HG03139 (cell line): Measurements from ENCODE around the gene RNASET2.
"Not testable (repeated sequence)": the region's sequence is repeated elsewhere in the genome, so short reads cannot be mapped to it uniquely, and the experiment has no call there.

Source experiments
- ATAC-seq: cut with Tn5 transposase; IDR thresholded peaks from one replicate; pipeline ENCODE4 v1.9.1; 2021; ENCODE audit not compliant: unreplicated experiment

The RNASET2 gene

DNA sequence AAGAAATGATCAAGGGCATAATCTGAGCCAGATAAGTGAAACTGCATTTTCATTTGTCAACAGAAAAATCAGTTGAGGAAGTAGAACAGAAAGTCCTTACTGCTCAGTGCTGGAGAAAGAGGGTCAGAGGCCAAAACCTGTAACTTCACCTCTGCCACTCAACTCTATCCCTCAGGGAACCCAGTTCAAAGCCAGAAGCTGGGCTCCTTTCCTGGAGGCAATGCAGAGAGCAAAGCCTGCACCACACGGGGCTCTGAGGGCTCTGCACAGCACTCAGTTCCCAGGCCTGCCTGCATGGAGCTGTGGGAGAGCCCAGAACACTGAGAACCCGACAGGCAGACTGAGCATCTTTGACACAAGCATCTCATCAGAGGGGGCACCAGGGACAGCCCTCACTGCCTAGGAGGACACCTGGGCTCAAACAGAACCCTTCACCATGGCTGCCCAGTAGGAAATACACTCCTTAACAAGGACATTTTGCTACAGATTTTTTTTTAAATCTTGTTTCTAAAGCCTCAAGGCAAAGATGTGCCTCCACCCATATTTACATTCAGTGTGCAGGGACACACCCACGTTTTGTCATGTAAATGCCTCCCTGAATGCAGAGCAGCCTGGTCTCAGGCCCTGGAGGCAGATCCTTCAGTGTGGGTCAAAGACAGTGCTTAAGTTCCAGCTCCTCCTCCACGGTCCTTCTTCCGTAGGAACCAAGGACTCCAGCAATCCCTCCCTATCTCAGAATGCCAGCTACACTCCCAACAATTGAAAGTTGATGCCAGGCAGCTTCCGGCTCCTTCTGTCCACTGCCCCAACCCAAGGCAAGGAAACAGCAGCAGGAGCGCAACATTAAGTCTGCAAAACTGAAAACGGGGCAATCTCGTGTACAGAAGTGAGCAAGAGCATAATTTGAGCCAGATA lies 6.6 kb downstream of the RNASET2 start:
- ATAC-seq = no peak

DNA sequence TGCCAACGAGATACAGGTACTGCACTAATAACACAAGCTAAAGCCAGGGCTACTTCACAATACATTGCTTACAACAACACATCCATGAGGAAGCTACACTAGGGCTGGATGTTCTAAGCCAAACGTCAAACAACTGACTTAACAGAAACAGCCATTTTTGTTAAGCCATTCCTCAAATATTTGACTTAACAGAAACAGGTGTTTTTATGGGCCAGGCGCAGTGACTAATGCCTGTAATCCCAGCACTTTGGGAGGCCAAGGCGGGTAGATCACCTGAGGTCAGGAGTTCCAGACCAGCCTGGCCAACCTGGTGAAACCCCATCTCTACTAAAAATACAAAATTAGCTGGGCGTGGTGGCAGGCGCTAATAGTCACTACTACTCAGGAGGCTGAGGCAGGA lies 7.6 kb downstream of the RNASET2 start:
- ATAC-seq = not testable (repeated sequence)

GRCh38 chr6:166947251-166947650 lies 9.1 kb downstream of the RNASET2 start:
- ATAC-seq = no peak

- ATAC-seq = no peak
Observed at GRCh38 chr6:166946125-166946524, 10.2 kb downstream of the RNASET2 start.

GRCh38 chr6:166944666-166945256 lies 11.6 kb downstream of the RNASET2 start:
- ATAC-seq = no peak

DNA sequence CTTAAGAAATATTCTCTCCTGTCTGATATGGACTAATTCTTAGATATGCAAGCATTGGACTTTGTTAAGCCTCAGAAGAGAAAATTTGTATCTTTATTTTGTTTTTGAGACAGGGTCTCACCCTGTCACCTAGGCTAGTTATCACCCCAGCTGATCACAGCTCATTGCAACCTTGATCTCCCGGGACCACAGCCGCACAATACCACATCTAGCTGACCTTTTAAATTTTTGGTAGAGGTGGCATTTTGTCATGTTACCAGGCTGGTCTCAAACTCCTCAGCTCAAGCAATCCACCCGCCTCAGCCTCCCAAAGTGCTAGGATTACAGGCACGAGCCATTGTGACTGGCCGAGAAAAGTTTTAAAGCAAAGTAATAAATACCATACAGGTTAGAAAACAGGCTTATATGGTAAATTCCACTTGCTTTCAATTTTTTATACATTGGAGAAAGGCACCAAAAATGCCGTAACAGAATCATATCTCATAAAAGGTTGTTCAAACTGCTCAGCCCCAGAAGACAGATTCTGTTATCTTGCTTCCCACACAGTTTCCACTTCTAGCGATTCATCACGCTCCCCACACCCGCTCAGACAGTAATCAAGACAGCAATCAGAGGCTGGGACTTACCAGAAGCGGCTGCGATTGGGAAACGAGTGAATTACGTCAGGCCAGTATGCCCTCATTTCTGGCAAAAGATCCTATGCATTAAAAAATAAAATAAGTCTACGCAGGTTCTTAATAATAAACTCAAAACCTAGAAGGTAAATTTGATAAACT lies 13.8 kb downstream of the RNASET2 start:
- no peak for ATAC-seq

DNA sequence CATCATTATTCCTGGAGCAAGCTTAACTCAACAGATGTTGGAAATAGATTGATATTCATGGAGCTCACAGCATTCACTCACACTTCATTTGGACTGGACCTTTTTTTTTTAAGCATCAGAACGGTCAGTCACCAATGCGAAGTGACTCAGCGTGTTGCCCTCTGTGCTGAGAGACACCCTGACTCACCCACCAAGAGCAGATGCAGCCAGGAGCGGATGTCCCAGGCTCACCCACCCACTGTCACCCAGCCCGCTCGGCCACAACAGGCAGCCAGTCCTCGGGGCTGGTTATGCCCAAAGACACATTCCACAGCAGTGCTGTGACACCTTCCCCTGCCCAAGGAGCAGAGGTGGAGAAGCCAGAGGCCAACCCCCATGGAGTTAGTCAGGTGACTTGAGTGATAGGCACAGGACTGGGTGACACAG lies 15.7 kb downstream of the RNASET2 start:
- ATAC-seq = no peak

DNA sequence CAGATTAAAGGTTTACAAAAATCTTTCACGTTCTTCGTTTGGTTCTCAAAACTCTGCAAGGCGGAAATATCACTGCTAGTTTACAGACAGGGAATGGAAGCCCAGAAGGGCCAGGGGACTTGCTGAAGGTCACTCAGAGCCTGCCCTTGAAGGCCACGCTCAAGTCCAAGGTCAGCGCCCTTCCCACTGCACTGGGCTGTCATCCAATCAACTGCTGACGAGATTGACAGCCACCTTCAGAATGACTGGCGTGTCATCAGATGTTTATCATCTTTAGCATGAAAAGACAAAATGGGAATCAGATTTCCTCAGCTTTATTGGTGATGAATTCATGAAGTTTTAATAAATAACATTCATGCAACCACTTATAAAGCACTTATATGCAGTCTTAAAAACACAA lies 16.5 kb downstream of the RNASET2 start:
- no peak for ATAC-seq

- ATAC-seq = no peak
Observed at GRCh38 chr6:166939345-166939744, 17.0 kb downstream of the RNASET2 start.

DNA sequence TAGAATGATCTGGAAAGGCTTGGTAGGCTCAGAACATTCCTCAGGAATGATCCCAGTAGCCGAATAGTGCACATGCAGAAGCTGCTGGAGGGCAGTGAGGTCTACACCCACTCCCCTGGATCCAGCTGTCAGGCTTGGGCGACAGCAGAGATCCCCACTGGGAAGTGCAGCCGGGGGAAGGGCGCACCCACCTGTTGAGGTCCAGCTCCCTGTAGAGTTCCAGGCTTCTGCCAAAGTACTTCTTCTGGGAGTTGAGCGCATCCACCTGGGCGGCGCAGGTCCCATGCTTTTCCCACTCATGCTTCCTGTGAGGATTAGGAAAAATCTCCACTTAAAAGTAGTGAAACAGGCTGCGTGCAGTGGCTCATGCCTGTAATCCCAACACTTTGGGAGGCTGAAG lies 17.6 kb downstream of the RNASET2 start:
- ATAC-seq = no peak

GRCh38 chr6:166938150-166938549 lies 18.2 kb downstream of the RNASET2 start:
- ATAC-seq = no peak

GRCh38 chr6:166937746-166938145 lies 18.6 kb downstream of the RNASET2 start:
- no peak for ATAC-seq

DNA sequence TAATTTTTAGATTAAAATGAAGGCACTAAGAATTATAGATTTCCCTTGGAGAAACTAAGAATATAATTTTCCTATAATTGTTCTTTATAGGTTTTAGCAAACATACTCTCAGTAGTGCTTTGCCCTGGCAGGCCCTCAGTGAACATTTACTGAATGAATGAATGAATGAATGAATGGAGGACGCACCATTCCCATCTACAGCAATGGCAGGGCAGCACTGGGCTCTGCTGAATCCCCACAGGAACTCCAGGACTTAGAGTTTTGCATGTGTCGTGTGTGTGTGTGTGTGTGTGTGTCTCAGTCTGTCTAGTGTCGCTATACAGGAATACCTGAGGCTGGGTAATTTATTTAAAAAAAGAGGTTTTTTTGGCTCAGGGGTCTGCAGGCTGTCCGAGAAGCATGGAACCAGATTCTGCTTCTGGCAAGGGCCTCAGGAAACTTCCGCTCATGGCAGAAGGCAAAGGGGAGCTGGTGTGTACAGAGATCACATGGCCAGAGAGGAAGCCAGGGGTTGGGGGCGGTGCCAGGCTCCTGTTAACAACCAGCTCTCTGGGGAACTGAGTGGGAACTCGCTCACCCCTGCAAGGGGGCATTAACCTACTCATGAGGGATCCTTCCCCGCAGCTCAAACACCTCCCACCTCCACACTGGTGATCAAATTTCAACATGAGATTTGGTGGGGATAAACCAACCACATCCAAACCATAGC lies 20.1 kb downstream of the RNASET2 start:
- ATAC-seq = no peak

GRCh38 chr6:166935353-166935752 lies 21.0 kb downstream of the RNASET2 start:
- ATAC-seq = no peak

GRCh38 chr6:166934174-166934573 lies 22.2 kb downstream of the RNASET2 start:
- ATAC-seq = no peak

DNA sequence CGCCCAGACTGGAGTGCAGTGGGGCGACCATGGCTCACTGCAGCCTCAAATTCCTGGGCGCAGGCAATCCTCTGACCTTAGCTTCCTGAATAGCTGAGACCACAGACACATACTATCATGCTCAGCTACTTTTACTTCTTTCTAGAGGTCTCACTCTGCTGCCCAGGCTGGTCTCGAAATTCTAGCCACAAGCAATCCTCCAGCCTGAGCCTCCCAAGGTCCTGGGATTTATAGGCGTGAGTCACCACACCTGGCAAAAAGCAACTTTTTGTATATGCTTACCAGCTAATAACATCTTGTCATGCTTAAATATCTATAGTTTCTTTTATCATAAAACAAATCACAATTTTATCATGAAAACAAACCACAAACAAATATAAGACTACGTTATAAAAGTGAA lies 23.0 kb downstream of the RNASET2 start:
- ATAC-seq = no peak

- ATAC-seq = no peak
Observed at GRCh38 chr6:166932616-166933015, 23.7 kb downstream of the RNASET2 start.

GRCh38 chr6:166932116-166932515 lies 24.2 kb downstream of the RNASET2 start:
- ATAC-seq = no peak

DNA sequence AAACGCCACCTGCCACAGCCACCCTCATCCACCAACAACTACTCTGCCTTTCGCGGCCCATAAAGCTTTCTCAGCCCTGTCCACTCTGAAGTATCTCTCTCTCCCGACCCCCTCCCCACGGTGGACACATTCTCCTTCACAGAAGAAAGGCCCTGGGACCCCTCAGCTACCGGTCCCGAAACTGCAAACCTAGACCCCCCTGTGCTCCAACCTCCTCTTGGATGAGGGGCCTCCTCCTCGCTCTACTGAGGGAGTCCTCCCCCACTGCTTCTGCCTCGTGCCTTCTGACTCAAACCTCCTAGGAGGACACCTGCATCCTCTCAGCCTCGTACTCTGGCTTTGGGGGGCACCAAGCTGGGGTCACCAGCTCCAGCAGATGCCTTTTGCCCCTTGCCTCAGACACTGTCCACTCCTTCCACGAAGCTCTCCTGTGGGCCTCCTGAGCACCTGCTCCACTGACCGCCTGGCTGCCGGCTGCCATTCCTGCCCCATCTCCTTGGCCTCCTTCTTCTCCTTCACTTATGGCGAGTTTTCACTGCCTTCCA lies 24.9 kb downstream of the RNASET2 start:
- no peak for ATAC-seq

DNA sequence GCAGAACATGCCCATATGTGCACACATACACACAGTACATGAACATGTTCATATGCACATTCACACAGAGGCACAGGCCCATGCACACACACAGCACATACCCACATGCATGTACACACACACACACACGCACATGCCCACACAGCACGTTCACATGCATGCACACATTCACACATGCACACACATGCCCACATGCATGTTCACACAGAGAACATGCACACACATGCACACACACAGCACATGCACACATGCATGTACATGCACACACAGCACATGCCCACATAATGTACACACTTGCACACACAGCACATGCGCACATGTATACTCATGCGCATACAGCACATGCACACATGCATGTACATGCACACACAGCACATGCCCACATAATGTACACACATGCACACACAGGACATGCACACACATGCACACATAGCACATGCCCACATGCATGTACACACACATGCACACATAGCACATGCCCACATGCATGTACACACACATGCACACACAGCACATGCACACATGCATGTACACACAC lies 25.9 kb downstream of the RNASET2 start:
- no peak for ATAC-seq
